ENCODE results near the gene EFNA5.

Gene EFNA5

DNA sequence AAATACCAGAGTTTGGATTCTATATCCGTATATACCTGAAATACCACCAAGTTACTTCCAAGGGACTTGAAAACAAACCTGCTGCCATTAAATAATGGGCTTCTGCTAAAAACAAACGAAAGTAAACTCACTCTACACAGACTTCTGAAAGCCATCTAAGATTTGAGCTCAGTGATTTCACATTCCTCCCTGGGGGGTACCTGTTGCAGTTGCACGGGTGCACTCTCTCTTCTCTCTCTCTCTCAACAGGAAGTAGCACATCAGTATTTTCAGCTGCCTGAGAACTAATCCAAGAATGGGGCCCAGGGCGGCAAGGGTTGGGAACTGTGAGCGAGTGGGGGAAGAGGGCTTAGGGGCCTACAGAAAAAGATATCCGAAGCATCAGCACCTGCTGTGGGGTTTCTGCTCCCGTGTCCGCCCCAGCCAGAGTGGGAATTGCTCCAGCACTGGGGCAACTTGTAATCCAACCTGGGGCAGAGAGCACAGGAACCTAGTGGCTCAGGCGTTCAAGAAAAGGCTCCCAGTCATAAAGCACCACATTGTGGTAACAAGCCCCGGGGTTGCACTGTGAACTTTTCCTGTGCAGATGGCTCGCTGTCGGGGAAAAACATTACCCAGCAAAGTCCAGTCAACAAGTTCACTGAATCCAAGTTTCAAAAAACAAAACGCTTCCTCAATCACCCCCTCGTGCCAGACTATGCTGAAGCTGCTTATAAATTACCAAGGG lies 99.8 kb downstream of the EFNA5 start (continued):
- TF ChIP-seq ZNF324 (tag by site-specific recombination; IDR thresholded peaks at IDR 0.05) (no peak), SCRT2 (tag by site-specific recombination; IDR thresholded peaks at IDR 0.05) (peak; percentile 100), PBX3 (CRISPR knock-in tag; IDR thresholded peaks at IDR 0.05) (no peak), KLF10 (tag by site-specific recombination; IDR thresholded peaks at IDR 0.05) (no peak), ZBTB11 (tag by site-specific recombination; conservative IDR thresholded peaks at IDR 0.05; ENCODE audit: low read depth) (peak; percentile 64), ZIC2 (tag by site-specific recombination; IDR thresholded peaks at IDR 0.05) (peak; percentile 67), ZNF600 (tag by site-specific recombination; IDR thresholded peaks at IDR 0.05) (peak; percentile 59), GLIS2 (tag by site-specific recombination; IDR thresholded peaks at IDR 0.05) (peak; percentile 27; the same call in 1 of the 2 replicates), ZNF776 (tag by site-specific recombination; IDR thresholded peaks at IDR 0.05; ENCODE audit: borderline replicate concordance) (no peak), ZNF585B (tag by site-specific recombination; IDR thresholded peaks at IDR 0.05) (no peak), ZNF747 (tag by site-specific recombination; IDR thresholded peaks at IDR 0.05) (no peak), PRDM1 (tag by site-specific recombination; IDR thresholded peaks at IDR 0.05) (peak; percentile 61), PATZ1 (tag by site-specific recombination; IDR thresholded peaks at IDR 0.05) (peak; percentile 59)
- TF ChIP-seq, protein P1, sequence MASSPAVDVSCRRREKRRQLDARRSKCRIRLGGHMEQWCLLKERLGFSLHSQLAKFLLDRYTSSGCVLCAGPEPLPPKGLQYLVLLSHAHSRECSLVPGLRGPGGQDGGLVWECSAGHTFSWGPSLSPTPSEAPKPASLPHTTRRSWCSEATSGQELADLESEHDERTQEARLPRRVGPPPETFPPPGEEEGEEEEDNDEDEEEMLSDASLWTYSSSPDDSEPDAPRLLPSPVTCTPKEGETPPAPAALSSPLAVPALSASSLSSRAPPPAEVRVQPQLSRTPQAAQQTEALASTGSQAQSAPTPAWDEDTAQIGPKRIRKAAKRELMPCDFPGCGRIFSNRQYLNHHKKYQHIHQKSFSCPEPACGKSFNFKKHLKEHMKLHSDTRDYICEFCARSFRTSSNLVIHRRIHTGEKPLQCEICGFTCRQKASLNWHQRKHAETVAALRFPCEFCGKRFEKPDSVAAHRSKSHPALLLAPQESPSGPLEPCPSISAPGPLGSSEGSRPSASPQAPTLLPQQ (tag by site-specific recombination; IDR thresholded peaks at IDR 0.05) = 0 out of 2 replicates have a peak, but pooled peaks have one; percentile 33

DNA sequence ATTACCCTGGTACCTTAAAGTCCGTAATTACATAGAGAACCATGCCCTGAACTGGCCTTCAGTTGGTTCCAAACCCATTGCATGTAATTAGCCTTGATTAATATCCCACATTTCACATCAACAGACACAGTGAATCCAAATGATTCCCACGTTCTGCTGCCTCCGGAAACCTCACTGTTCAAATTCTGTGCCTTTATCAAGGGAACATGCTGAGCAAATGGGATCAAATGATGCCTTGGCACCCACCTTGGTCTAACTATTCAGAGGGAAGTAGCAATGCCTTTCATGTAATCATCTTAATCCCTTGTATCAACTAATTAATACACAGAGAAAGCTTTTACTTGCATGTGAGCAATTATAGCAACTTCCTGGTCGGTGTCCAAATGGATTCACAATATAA lies 100.6 kb downstream of the EFNA5 start:
- no peak overlapping the region; the same call in 1 of the 2 replicates for H3K27ac ChIP-seq (ENCODE audit: extremely low read depth, low read depth, low read length)
- POLR2A ChIA-PET = no interaction called here
- no peaks in the 10 kb centered on the region for H3K9me3 ChIP-seq (ENCODE audit: control insufficient read depth, insufficient read depth, low read depth, low read length)
- no peaks in the 10 kb centered on the region for H3K36me3 ChIP-seq (ENCODE audit: control insufficient read depth in 2 of 2, insufficient read depth in 1 of 2, low read length in 2 of 2)
- CTCF ChIA-PET = interaction anchor here (0.6 to 1.3 kb wide), 4 partner anchors 17 to 188 kb away, joined by 3 to 10 read pairs (median 3); no protein-coding TSS in a partner anchor
- H3K4me1 ChIP-seq (ENCODE audit: control insufficient read depth, insufficient read depth, low read length) = peaks cover 66% of the 10 kb centered on the region
- H3K4me3 ChIP-seq (ENCODE audit: low read depth, low read length) = no peak overlapping the region
- TF ChIP-seq PRDM4 (tag by site-specific recombination; IDR thresholded peaks at IDR 0.05) = peak; percentile 17; the same call in 1 of the 2 replicates
- TF ChIP-seq FEZF1 (tag by site-specific recombination; IDR thresholded peaks at IDR 0.05) = peak; percentile 52
- no peak for TF ChIP-seq ZNF24 (tag by site-specific recombination; IDR thresholded peaks at IDR 0.05)
- peak; percentile 45; the same call in 1 of the 2 replicates for TF ChIP-seq ZNF600 (tag by site-specific recombination; IDR thresholded peaks at IDR 0.05)
- TF ChIP-seq, protein P2, sequence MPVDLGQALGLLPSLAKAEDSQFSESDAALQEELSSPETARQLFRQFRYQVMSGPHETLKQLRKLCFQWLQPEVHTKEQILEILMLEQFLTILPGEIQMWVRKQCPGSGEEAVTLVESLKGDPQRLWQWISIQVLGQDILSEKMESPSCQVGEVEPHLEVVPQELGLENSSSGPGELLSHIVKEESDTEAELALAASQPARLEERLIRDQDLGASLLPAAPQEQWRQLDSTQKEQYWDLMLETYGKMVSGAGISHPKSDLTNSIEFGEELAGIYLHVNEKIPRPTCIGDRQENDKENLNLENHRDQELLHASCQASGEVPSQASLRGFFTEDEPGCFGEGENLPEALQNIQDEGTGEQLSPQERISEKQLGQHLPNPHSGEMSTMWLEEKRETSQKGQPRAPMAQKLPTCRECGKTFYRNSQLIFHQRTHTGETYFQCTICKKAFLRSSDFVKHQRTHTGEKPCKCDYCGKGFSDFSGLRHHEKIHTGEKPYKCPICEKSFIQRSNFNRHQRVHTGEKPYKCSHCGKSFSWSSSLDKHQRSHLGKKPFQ (tag by site-specific recombination; IDR thresholded peaks at IDR 0.05) = no peak
- TF ChIP-seq ZNF501 (tag by site-specific recombination; IDR thresholded peaks at IDR 0.05) = peak; percentile 20; the same call in 1 of the 2 replicates
- TF ChIP-seq PRDM6 (tag by site-specific recombination; IDR thresholded peaks at IDR 0.05) = peak; percentile 57
- TF ChIP-seq SP7 (tag by site-specific recombination; IDR thresholded peaks at IDR 0.05) = peak; percentile 99
- peak; percentile 48 for TF ChIP-seq ZFHX2 (tag by site-specific recombination; conservative IDR thresholded peaks at IDR 0.05)

Data from HEK293 (cell line).